Epidermal melanocyte (primary cell): Measurements from ENCODE around the gene DIS3L2.
"Not testable (repeated sequence)": the region's sequence is repeated elsewhere in the genome, so short reads cannot be mapped to it uniquely, and the experiment has no call there.

ENCODE experiments used
- DNase-seq: peaks from one replicate; pipeline ENCODE4 v3.0.0; 2011; ENCODE audit warnings: low spot score; ENCODE audit not compliant: insufficient read length

DIS3L2 gene

GRCh38 chr2:232113821-232114220, 152.3 kb downstream of the DIS3L2 start:
- no peak for DNase-seq

GRCh38 chr2:232115728-232116361, 154.3 kb downstream of the DIS3L2 start:
- not testable (repeated sequence) for DNase-seq

GRCh38 chr2:232116852-232117251, 155.3 kb downstream of the DIS3L2 start:
- no peak for DNase-seq

GRCh38 chr2:232117413-232117812, 155.9 kb downstream of the DIS3L2 start:
- no peak for DNase-seq

GRCh38 chr2:232120911-232121310, 159.4 kb downstream of the DIS3L2 start:
- no peak for DNase-seq

GRCh38 chr2:232124309-232124708, 162.8 kb downstream of the DIS3L2 start:
- no peak for DNase-seq

- DNase-seq = no peak
Observed at GRCh38 chr2:232126301-232127099, 165.0 kb downstream of the DIS3L2 start.

GRCh38 chr2:232129483-232129882, 168.0 kb downstream of the DIS3L2 start:
- no peak for DNase-seq

- no peak for DNase-seq
Observed at GRCh38 chr2:232132181-232132580, 170.7 kb downstream of the DIS3L2 start.

GRCh38 chr2:232133078-232133477, 171.6 kb downstream of the DIS3L2 start:
- no peak for DNase-seq

GRCh38 chr2:232134939-232135338, 173.4 kb downstream of the DIS3L2 start:
- no peak for DNase-seq

- DNase-seq = no peak
Observed at GRCh38 chr2:232137356-232138147, 176.0 kb downstream of the DIS3L2 start.

- no peak for DNase-seq
Observed at GRCh38 chr2:232138441-232138840, 176.9 kb downstream of the DIS3L2 start.

- DNase-seq = no peak
Observed at GRCh38 chr2:232139171-232139594, 177.7 kb downstream of the DIS3L2 start.

GRCh38 chr2:232139786-232140562, 178.5 kb downstream of the DIS3L2 start:
- DNase-seq = no peak

GRCh38 chr2:232141591-232141990, 180.1 kb downstream of the DIS3L2 start:
- no peak for DNase-seq

GRCh38 chr2:232142049-232142448, 180.5 kb downstream of the DIS3L2 start:
- peak; percentile 47 for DNase-seq

GRCh38 chr2:232142502-232142901, 181.0 kb downstream of the DIS3L2 start:
- no peak for DNase-seq

GRCh38 chr2:232146294-232146693, 184.8 kb downstream of the DIS3L2 start:
- no peak for DNase-seq

- DNase-seq = no peak
Observed at GRCh38 chr2:232147440-232148077, 186.0 kb downstream of the DIS3L2 start.

GRCh38 chr2:232162187-232162586, 200.7 kb downstream of the DIS3L2 start:
- DNase-seq = no peak
